Amniotic epithelial cell (primary cell): Measurements from ENCODE around the gene MBIP.
"Not testable (repeated sequence)": the region's sequence is repeated elsewhere in the genome, so short reads cannot be mapped to it uniquely, and the experiment has no call there.

ENCODE experiments used
- DNase-seq: peaks from one replicate; pipeline ENCODE4 v3.0.0-alpha.2; 2010; ENCODE audit warnings: low read depth

Gene MBIP, protein sequence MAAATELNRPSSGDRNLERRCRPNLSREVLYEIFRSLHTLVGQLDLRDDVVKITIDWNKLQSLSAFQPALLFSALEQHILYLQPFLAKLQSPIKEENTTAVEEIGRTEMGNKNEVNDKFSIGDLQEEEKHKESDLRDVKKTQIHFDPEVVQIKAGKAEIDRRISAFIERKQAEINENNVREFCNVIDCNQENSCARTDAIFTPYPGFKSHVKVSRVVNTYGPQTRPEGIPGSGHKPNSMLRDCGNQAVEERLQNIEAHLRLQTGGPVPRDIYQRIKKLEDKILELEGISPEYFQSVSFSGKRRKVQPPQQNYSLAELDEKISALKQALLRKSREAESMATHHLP

DNA sequence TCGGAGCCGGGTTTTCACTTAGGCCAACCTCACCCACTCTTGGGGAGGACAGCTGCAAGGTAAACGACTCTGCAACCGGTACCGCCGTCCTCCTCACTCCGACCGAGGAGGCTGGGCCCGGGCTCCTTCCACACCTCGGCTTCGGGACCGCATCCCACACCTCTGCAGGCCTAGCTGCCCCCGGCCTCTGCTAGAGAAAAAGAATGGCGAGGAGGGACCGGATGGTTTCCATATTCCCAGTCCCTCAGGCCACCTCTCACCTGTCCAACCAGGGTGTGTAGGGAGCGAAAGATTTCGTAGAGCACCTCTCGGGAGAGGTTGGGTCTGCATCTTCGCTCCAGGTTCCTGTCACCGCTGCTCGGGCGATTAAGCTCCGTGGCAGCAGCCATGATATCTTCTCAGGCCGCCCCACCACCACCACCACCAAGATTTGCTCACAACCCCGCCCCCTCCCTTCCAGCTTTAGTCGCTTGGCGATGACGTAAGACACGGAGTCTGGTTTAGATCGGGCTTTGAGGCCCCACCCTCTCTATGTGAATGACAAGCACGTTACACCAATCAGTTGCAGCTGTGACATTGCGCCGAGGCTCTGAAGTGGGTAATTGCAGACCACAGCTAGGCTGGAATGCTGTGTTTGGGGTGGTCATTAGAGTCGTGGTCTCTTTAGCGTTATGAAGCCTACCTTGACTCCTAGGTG is at the start of gene MBIP:
Gene MBIP, minus strand, starts transcription at position 438 of the 697 bp plus-strand sequence. Its CDS starts 49 bp downstream, at position 389.
- peak; percentile 96 for DNase-seq

DNA sequence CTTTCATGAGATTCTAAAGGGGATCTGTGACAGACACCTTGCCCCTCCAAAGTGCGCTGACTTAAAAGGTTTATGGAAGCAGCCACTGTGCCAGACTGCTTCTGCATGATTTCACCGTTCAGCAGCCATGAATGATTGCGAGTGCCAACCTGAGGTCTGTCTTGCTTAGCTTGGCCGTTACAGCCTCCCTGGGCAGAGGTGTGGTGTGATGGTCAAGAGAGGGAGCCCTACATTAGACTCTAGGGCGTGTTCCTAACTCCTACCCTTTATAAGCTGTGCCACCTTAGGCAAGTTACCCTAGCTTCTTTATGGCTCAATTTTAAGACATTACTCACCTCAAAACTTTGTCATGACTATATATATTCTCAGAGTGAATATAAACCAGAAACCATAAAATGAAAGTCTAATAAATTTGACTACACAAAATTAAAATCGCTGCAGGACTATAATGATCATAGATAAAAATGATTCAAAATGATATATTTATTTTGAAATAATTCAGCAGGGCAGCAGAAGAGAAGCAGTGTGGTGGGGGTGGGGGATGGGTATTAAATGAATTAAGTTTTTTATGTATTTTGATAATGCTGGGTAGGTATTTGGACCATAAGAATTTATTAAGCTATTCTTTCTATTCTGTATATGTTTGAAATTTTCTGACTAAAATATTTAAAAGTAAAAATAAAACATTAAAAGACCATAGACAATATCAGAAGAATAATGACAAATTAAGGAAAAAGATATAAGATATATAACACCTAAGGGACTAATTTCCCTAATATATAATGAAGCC is 47.7 kb upstream of the MBIP start:
- DNase-seq = no peak

DNA sequence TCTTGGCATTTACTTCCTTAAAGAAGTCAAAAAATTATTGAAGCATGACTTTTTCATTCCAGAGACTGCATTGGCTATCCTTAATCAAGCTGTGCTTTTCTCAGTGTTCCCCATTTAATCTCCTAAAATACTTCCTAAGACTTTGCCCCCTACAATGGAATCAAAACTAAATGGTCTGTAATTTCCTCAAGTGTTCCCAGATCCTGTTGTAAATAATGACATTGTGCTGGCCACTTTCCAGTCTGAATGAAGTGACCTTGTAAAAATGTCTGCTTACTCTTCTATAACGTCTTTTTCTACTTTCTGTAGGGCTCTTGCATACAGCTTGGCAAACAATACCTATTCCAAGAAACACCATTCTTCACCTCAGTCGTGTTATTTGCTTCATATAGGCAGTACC is 45.3 kb upstream of the MBIP start:
- DNase-seq = no peak

DNA sequence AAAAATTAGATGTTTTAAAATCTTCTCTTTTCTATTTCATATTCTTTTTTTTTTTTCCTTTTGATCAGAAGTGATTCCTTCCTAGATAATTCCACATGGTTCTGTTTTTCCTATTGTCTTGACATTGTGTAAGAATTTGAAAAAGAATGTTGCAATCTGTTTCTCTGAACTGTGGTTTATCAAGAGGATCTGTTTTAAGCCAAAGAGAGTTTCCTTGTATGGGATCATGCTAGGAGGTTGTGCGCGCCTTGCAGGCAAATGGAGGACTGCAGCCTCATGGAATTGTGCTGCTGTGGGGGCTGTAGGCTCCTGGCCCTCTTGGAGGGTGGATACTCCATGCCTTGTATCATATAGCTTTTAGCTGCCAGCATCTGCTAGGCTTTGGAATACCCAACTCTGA is 43.3 kb upstream of the MBIP start:
- peak; percentile 29 for DNase-seq

DNA sequence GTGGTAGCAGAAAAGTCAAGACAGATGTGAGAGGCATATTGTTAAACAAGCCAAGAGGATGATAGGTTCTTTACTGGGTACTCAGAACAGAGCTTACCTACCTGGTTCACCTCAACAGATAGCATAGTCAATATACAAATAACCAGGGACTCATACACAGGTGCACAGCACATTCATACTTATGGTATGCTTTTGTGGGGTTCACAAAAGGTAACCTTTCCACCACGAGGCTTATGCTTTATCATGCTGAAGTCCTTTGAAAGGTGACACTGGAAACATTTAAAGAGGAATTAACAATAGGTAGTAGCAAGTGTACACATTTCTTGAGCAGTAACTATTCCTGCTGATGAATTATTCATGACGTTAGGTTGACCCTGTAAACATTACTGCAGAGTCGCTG is 42.2 kb upstream of the MBIP start:
- no peak for DNase-seq

DNA sequence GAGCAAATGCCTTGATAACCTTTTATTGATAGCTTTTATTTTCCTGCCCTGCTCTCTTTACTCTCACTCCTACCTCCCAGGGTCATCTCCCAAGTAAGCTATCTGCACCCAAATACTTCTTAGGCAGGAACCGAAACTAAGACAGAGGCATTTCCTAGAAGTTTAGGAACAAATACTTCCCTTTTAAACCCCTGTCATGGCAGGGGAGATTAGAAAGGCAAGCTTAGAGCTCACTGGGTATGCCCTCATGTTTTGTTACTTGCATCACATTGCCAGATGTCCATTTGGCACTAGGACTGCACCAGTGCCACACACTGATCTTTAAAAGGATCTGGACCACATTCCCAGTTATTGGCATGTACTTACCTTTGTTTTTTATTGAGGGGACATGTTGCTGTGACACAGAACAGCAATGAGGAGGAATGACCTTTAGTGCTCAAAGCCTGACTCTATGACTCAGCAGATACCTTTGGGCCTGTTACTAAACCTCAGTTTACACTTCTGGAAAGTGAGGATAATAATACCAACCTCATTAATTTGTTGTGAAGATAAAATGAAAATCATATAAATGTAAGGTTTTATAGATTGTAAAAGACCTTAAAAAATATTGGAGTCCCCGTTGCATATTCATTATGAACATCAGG is 40.9 kb upstream of the MBIP start:
- no peak for DNase-seq

DNA sequence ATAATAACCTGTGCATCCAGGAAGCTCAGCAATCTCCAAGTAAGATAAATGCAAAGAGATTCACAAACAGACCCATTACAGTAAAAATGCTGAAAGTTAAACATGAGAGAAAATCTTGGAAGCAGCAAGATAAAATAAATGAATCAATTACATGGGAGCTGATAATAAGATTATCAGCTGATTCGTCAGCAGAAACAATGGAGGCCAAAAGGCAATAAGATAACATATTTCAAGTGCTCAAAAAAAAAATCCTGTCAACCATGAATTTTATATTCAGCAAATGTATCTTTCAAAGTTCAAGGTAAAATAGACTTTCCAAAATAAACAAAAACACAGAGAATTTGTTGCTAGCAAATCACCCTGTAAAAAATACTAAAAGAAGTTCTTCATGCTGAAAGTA is 36.4 kb upstream of the MBIP start:
- no peak for DNase-seq

DNA sequence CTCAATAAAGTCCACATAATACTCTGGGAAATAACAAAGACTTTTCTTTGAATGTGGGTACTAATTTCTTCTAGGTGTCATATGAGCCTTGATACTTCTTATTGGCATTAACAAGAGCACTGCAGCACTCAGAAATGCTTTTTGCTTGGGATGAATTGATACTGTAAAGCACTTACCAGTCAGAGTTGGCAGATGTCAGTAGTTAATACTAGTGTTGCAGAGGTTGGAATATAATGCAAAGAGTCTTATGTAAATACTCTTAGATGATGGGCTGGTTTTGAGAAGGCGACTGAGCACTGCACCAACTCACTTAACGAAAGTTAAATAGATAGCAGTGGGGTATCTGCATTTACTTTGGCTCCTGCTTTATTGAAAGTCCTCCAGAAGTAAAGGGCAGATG is 25.6 kb upstream of the MBIP start:
- no peak for DNase-seq

DNA sequence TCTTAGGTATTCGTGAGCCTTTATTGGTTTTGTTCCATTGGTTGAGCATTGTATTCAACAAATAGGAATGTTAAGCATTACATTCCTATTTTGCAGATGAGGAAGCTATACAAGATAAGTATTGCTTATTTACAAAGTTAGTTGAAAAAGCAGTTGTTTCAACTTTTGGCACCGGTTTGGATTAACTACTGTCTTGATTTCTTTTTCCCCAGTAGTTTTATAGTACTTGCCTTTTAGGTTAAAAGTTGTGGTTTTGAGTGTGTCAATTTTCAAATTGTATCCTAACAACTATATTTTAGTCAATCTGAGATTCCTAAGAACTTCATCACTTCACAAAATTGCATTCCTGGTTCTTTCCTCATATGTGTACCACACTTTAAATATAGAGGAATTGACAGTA is 23.8 kb upstream of the MBIP start:
- DNase-seq = no peak

DNA sequence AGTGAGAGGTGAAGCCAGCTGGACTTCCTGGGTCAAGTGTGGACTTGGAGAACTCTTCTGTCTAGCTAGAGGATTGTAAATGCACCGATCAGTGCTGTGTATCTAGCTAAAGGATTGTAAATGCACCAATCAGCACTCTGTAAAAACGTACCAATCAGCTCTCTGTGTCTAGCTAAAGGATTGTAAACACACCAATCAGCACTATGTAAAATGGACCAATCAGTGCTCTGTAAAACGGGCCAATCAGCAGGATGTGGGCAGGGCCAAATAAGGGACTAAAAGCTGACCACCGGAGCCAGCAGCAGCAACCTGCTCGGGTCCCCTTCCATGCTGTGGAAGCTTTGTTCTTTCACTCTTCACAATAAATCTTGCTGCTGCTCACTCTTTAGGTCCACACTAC is 21.4 kb upstream of the MBIP start:
- DNase-seq = not testable (repeated sequence)

DNA sequence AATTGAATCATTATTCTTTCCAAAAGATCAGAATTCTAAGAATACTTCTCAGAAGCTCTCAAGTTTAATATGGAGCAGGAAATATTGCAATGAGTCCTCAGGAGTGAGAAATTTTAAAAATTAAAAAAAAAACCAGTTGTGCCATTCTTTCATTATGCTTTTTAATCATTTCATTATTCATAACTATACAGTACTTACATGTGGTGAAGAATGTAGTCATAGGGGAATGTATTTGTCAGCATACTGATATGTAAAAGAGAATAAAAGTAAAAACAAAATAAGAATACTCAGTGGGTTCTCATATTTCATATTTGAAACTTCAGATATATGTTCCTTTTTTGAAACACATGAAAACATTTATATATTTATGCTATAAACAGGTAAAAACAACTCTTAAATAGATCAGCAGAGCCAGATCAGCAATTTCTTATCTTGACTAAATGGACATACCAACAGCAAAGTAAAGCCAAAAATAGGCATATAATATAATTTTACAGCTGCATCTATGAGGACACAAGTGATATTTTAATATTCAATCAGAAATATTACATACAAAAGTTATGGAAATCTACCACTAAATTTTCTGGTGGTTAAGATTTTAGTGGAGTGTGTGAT is 19.9 kb upstream of the MBIP start:
- no peak for DNase-seq

DNA sequence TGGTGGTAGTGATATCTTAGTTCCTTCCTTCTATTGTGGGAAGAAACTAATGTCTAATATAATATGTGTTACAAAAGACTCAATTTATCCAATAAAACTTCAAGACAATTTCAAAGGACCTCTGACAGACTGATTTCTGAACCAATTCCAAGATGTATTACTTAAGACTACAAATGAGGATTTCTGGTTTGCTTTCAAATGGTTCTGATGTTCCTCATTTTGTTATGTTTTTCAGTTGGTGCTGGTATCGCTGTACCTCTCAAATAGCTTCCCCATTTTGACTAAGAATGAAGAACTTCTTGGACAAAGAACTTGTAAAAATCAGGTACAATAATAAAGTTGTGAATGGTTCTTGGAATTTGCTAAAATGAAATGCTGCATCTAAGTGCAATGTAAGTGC is 19.4 kb upstream of the MBIP start:
- DNase-seq = no peak

DNA sequence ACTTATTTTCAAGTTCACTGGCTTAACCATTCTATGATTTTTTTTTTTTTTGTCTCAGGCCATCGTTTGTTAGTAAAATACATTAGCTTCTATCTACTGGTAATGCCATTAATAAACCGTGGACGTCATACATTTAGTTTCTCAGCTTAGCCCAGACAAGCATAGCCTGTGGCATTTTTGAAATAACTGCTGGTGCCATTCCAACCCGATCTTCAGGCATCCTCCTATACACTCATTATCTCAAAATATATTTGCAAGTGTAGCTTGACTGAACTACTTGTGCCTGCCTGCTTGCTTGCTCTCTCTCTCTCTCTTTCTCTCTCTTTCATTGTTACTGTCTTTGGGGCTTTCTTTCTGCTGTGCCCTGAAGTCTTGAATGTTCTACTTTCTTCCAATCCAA is 12.7 kb upstream of the MBIP start:
- DNase-seq = no peak

DNA sequence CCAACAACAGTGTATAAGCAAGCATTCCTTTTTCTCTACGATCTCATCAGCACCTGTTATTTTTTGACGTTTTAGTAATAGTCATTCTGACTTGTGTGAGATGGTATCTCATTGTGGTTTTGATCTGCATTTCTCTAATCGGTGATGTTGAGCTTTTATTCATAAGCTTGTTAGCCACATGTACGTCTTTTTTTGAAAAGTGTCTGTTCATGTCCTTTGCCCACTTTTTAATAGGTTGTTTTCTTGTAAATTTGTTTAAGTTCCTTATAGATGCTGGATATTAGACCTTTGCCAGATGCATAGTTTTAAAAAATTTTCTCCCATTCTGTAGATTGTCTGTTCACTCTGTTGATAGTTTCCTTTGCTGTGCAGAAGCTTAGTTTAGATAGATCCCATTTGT is 7.1 kb upstream of the MBIP start:
- DNase-seq = not testable (repeated sequence)

DNA sequence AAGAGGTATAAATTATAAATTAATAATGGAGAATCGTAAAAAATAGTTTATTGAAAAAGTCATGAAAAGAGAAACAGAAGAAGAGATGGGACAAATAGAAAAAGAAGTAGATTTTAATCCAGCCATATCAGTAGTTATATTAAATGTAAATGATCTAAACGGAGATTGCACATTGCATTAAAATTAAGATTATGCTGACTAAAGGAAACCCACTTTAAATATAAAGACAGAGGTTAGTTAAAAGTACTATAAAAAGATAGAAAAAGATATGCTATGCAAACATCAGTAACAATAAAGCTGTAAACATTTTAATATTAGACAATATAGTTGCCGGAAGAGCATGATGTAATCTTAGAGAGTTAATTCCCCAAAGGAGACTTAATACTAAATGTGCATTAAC is 5.4 kb upstream of the MBIP start:
- no peak for DNase-seq

DNA sequence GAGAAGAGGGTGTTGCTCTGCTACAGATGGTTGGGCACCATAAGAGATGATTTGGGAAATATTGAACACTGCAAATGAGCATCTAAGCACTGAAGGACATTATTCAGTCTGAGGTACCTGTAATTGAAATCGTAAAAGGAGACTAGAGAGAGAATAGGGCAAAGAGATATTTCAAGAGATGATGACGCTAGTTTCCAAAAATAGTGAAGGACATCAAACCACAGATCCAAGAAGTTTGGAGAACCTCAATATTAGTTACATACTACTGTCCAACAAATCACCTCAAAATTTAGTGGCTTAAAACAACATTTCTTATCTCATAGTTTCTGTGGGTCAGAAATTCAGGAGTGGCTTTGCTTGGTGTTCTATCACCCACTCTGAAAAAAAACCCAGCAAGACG is 4.5 kb upstream of the MBIP start:
- DNase-seq = no peak

DNA sequence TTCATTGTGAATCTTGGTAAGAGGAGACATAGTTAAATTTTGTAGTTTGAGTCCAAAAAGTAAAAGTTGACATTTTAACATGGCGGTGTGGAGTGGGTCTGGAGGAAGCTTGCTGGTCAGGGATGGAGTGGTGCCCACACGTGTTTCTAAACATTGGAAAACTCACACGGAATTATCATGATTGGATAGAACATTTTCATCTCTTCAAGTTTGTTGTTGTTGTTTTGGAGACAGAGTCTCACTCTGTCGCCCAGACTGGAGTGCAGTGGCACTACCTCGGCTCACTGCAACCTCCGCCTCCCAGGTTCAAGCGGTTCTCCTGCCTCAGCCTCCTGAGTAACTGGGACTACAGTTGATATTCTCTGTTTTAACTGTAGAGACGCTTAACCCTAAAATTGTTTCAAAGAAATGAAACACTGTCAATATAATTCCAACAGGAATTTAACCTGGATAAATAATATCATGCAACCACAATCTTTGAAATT is 502 bp upstream of the MBIP start:
- no peak for DNase-seq

DNA sequence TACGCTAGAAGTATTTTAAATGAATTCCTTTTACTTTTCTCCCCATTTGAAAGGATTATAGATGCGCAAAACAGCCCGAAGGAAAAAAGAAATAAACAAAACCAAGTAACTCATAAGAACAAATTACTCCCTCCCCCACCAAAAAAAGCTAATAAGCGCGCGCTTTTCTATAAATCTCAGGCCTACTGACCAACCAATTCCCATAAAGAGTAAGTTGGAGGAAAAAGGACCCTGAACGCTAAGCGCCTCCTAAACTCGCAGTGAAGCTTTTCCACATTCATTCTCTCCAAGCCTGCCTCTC is 588 bp downstream of the MBIP start:
- DNase-seq = no peak

DNA sequence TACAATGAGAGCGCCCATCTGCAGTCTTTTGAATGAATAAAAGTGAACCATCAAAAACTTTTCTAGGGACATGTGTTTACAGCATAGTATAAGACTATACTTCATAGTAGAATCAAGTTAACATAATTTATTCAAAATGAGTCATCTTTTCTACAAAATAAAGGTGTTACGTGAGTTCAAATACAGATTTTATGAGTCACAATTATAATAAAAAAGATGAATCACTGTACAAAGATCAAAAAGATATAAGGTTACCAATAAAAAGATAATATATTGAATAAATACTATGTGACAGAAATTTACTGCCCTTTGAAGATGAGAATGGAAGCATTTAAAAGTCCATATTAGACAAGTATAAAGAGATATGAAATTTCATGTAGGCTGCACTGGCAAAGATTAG is 2.8 kb downstream of the MBIP start:
- DNase-seq = no peak

DNA sequence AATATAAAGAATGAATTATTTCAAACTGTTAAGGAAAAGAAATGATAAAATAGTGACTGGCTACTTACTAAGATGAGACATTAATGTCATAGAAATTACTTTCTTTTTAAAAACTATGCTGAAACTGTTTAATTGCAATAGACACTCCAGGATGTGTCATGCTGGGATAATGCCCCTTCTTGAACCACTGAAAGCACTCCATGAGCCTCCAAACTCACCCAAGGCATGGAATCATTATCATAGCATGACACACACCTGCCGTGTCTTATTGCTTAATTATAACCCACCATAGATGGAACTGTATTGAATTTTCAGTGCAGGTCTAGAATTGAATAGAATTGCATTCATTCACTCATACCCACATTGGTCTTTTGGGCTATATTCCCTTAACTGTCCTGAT is 4.3 kb downstream of the MBIP start:
- no peak for DNase-seq

DNA sequence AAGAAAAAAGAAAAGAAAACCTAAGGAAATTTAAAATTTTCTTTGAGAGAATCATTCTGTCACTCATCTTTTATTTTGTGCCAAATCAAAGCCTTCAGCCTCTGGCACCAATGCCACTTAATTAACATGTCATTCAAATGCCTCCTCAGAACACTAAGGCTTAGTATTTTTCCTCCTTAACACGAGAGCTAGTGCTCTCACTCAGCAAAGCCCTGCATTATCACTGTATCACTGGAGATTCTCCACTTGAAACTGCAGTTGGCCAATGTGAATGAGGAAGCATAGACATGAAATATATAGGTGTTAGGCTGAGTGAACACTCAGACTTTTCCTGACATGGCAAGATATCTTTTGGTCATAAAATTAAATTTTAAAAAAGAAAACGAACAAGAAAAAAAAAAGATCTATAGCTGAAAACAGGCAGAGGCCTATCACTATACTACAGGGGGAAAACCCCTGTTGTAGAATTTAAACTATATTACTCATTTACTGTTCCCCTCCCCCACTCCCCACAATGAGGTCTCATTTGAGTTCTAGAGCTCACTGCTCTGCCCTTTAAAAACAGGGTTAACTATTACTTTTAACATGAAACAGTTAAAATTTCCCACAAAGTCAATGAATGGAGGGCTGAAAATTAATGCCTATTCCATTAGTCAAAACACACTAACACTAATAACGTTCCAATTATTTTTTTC is 5.1 kb downstream of the MBIP start:
- no peak for DNase-seq

DNA sequence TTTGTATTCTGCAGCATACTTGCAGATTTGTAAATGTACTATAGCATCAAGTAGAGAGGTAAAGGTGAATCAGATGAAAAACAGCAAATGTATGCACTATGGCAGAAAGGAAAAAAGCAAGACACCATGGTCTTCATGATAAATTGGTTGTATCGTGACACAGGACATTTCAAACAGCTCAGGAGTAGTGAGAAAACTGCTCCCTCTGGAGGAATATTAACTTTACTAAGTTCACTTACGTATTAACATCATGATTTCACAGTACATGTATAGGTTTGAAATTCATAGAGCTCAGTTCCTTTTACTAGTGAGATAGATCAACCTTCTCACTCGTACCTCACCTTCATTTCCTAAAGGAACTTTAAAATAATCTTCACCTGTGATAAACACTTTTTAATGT is 6.5 kb downstream of the MBIP start:
- no peak for DNase-seq
